Mesenchymal stem cell (in vitro differentiated cells and primary cell): ENCODE measurements around the gene OR52B2.

ENCODE experiments used
- DNase-seq: peaks from one replicate; pipeline ENCODE4 v3.0.0-alpha.2; 2013
- H2AFZ ChIP-seq: one replicate; pipeline ENCODE4 v1.6.1; 2013; ENCODE audit warnings: low read depth, mild to moderate bottlenecking, control low read depth, inconsistent platforms, low read length, moderate library complexity
- H2AK5ac ChIP-seq: 2 replicates; pipeline ENCODE4 v1.6.1; 2013; ENCODE audit warnings: low read length, moderate library complexity, mild to moderate bottlenecking, inconsistent platforms; ENCODE audit not compliant: severe bottlenecking
- H2BK120ac ChIP-seq: one replicate; pipeline ENCODE4 v1.6.1; 2013; ENCODE audit warnings: low read depth, mild to moderate bottlenecking, inconsistent platforms, low read length, moderate library complexity
- H2BK12ac ChIP-seq, 2 experiments: one replicate each; pipeline ENCODE4 v1.6.1; 2013; ENCODE audit warnings: inconsistent platforms in 2 of 2, low read length in 2 of 2, mild to moderate bottlenecking in 2 of 2, moderate library complexity in 2 of 2, control low read depth in 1 of 2
- H2BK15ac ChIP-seq: one replicate; pipeline ENCODE4 v1.6.1; 2013; ENCODE audit warnings: mild to moderate bottlenecking, low read depth, inconsistent platforms; ENCODE audit not compliant: poor library complexity, severe bottlenecking
- H2BK5ac ChIP-seq: 2 replicates; pipeline ENCODE4 v1.6.1; 2013; ENCODE audit warnings: low read depth, mild to moderate bottlenecking, low read length, control low read depth, inconsistent platforms; ENCODE audit not compliant: poor library complexity, severe bottlenecking
- H3K14ac ChIP-seq, 2 experiments: one replicate each; pipeline ENCODE4 v1.6.1; 2013; ENCODE audit warnings: inconsistent platforms in 2 of 2, low read length in 2 of 2, control low read depth in 1 of 2, mild to moderate bottlenecking in 1 of 2, moderate library complexity in 1 of 2
- H3K18ac ChIP-seq, 2 experiments: one replicate each; pipeline ENCODE4 v1.6.1; 2013; ENCODE audit warnings: inconsistent platforms in 2 of 2, low read length in 2 of 2, control low read depth in 1 of 2, low read depth in 1 of 2, mild to moderate bottlenecking in 1 of 2
- H3K23ac ChIP-seq, 2 experiments: one replicate each; pipeline ENCODE4 v1.6.1; 2013; ENCODE audit warnings: inconsistent platforms in 2 of 2, low read length in 2 of 2, mild to moderate bottlenecking in 2 of 2, moderate library complexity in 2 of 2, control low read depth in 1 of 2
- H3K27ac ChIP-seq: 2 replicates; pipeline ENCODE4 v1.5.1; 2013; ENCODE audit warnings: mild to moderate bottlenecking, moderate library complexity, low read length, control low read depth, inconsistent platforms; ENCODE audit not compliant: poor library complexity, severe bottlenecking
- H3K27me3 ChIP-seq, 2 experiments: 2 replicates each; pipeline versions ENCODE4 v1.6.1 to v1.7.0; 2013; ENCODE audit warnings: low read length in 2 of 2, mild to moderate bottlenecking in 2 of 2, moderate library complexity in 2 of 2, control low read depth in 1 of 2, inconsistent platforms in 1 of 2; ENCODE audit not compliant: control insufficient read depth in 1 of 2, insufficient read depth in 1 of 2
- H3K36me3 ChIP-seq, 2 experiments: 2 replicates each; pipeline versions ENCODE4 v1.6.1 to v1.7.0; 2013; ENCODE audit warnings: low read length in 2 of 2, control low read depth in 1 of 2, inconsistent platforms in 1 of 2, low read depth in 1 of 2, mild to moderate bottlenecking in 1 of 2; ENCODE audit not compliant: insufficient read depth in 2 of 2, control insufficient read depth in 1 of 2
- H3K4ac ChIP-seq, 2 experiments: one replicate each; pipeline ENCODE4 v1.6.1; 2013; ENCODE audit warnings: inconsistent platforms in 2 of 2, low read length in 2 of 2, mild to moderate bottlenecking in 2 of 2, moderate library complexity in 2 of 2, control low read depth in 1 of 2, low read depth in 1 of 2
- H3K4me1 ChIP-seq: 2 replicates; pipeline ENCODE4 v1.6.1; 2013; ENCODE audit warnings: low read depth, low read length, control low read depth; ENCODE audit not compliant: control insufficient read depth, insufficient read depth
- H3K4me2 ChIP-seq: 2 replicates; pipeline ENCODE4 v1.6.1; 2013; ENCODE audit warnings: low read length, mild to moderate bottlenecking, inconsistent platforms; ENCODE audit not compliant: poor library complexity, severe bottlenecking
- H3K4me3 ChIP-seq, 2 experiments: 2 replicates each; pipeline versions ENCODE4 v1.5.1 to v1.7.0; 2013; ENCODE audit warnings: low read length in 2 of 2, mild to moderate bottlenecking in 2 of 2, control low read depth in 1 of 2, low read depth in 1 of 2; ENCODE audit not compliant: insufficient read depth in 1 of 2
- H3K79me1 ChIP-seq: replicated peaks from 2 replicates; pipeline ENCODE4 v1.6.1; 2013; ENCODE audit warnings: mild to moderate bottlenecking, control low read depth, low read length, inconsistent platforms; ENCODE audit not compliant: poor library complexity, severe bottlenecking
- H3K9ac ChIP-seq: 2 replicates; pipeline ENCODE4 v1.7.0; 2013; ENCODE audit warnings: mild to moderate bottlenecking, low read length, moderate library complexity
- H3K9me3 ChIP-seq: 2 replicates; pipeline ENCODE4 v1.7.0; 2013; ENCODE audit warnings: mild to moderate bottlenecking, low read length; ENCODE audit not compliant: control insufficient read depth
- H4K8ac ChIP-seq: one replicate; pipeline ENCODE4 v1.6.1; 2013; ENCODE audit warnings: inconsistent platforms, mild to moderate bottlenecking, low read length, moderate library complexity
- H4K91ac ChIP-seq: one replicate; pipeline ENCODE4 v1.6.1; 2013; ENCODE audit warnings: mild to moderate bottlenecking, low read length, inconsistent platforms
- WGBS: methylation state at CpG from one replicate; pipeline ENCODE4 v1.1.7; 2013; ENCODE audit warnings: mixed read lengths; 5-methylcytosine and 5-hydroxymethylcytosine counted together

Gene OR52B2

DNA sequence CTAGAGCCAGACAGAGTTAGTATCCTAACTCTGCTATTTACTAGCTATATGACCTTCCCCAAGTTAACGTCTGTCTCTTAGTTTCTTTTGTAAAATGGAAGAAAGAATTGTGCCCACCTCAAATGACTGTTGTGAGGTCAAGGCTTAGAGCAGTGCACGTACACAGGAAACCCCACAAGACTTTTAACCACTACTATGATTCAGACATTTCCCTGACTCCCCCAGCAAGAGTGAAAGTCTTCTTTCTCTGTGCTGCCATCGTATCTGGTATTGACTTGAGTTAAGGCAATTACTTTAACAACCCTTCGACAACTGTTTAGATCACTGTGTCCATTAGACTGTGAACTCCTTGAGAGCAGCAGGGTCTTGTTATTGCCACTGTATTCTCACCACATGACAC, 26.3 kb upstream of the OR52B2 start:
- H3K79me1 ChIP-seq = no peaks in the 10 kb centered on the region
- H2BK5ac ChIP-seq = no peak overlapping the region
- no peak overlapping the region for H2BK12ac ChIP-seq
- H2AK5ac ChIP-seq = no peak overlapping the region
- no peaks in the 10 kb centered on the region for H3K27me3 ChIP-seq
- H3K9me3 ChIP-seq = no peaks in the 10 kb centered on the region
- no peaks in the 10 kb centered on the region for H3K4me1 ChIP-seq
- no peak overlapping the region for H3K4me2 ChIP-seq
- no peak overlapping the region for H4K91ac ChIP-seq
- H3K9ac ChIP-seq = no peak overlapping the region
- no peak overlapping the region for H3K18ac ChIP-seq
- H3K14ac ChIP-seq = no peak overlapping the region
- H3K4me3 ChIP-seq = no peak overlapping the region
- no peak overlapping the region for H3K27ac ChIP-seq
- 57% methylated on average over 3 of the region's 4 CpGs for WGBS
- H2BK120ac ChIP-seq = no peak overlapping the region
- H2BK15ac ChIP-seq = no peak overlapping the region
- DNase-seq = no peak
- no peak overlapping the region for H4K8ac ChIP-seq
- H3K23ac ChIP-seq = no peak overlapping the region
- H2AFZ ChIP-seq = no peak overlapping the region
- H3K36me3 ChIP-seq = peaks cover 0 to 4% of the 10 kb centered on the region in 2 experiments
- H3K4ac ChIP-seq = no peak overlapping the region

DNA sequence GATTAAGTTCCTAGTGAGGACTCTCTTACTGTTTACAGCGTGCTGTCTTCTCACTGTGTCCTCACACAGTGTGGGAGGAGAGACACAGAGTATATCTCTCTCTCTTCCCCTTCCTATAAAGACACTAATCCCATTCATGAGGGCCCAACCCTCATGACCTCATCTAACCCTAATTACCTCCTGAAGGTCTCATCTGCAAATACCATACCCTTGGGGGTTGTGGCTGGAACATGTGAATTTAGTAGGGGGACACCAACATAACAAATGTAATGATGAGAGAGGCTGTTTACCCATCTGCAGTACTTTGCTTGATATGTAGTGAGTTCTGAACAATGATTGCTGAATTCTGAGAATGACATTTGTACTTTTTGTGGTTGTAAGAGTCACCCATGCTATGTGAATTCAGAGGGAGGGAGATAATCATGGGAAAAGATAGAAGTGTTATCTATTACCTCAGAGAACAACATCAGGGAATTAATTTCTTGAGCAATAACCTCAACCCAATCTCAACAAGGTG, 24.0 kb upstream of the OR52B2 start:
- Histone ChIP-seq H3K9ac (no peak overlapping the region), H3K27me3 (no peaks in the 10 kb centered on the region), H2AK5ac (no peak overlapping the region), H4K91ac (no peak overlapping the region), H3K79me1 (no peaks in the 10 kb centered on the region), H3K4me2 (no peak overlapping the region), H3K14ac (no peak overlapping the region), H3K27ac (no peak overlapping the region), H2BK15ac (no peak overlapping the region), H2BK120ac (no peak overlapping the region), H3K4ac (no peak overlapping the region), H4K8ac (no peak overlapping the region), H2AFZ (no peak overlapping the region), H2BK5ac (no peak overlapping the region), H3K9me3 (no peaks in the 10 kb centered on the region), H3K36me3 (no peaks in the 10 kb centered on the region), H3K4me3 (no peak overlapping the region), H2BK12ac (no peak overlapping the region), H3K4me1 (no peaks in the 10 kb centered on the region), H3K18ac (no peak overlapping the region), H3K23ac (no peak overlapping the region)
- DNase-seq = no peak
- 27% methylated on average over 1 of the region's 1 CpG for WGBS

GRCh38 chr11:6191742-6192141, 21.6 kb upstream of the OR52B2 start:
- no peak for DNase-seq
- Histone ChIP-seq H3K18ac (no peak overlapping the region), H4K8ac (no peak overlapping the region), H3K9ac (no peak overlapping the region), H3K79me1 (no peaks in the 10 kb centered on the region), H3K4ac (no peak overlapping the region), H2BK15ac (no peak overlapping the region), H4K91ac (no peak overlapping the region), H3K27ac (no peak overlapping the region), H2AK5ac (no peak overlapping the region), H3K27me3 (no peaks in the 10 kb centered on the region), H3K36me3 (no peaks in the 10 kb centered on the region), H2BK12ac (no peak overlapping the region), H3K4me1 (no peaks in the 10 kb centered on the region), H2BK5ac (no peak overlapping the region), H3K9me3 (no peaks in the 10 kb centered on the region), H3K23ac (no peak overlapping the region), H3K4me2 (no peak overlapping the region), H3K4me3 (no peak overlapping the region), H2BK120ac (no peak overlapping the region), H2AFZ (no peak overlapping the region), H3K14ac (no peak overlapping the region)

GRCh38 chr11:6175440-6175839, 5.3 kb upstream of the OR52B2 start:
- Histone ChIP-seq H3K27me3 (peaks cover 4 to 7% of the 10 kb centered on the region in 2 experiments), H3K4me2 (no peak overlapping the region), H4K8ac (no peak overlapping the region), H3K4ac (no peak overlapping the region), H3K9ac (no peak overlapping the region), H3K79me1 (no peaks in the 10 kb centered on the region), H3K9me3 (no peaks in the 10 kb centered on the region), H2AFZ (no peak overlapping the region), H3K4me1 (no peaks in the 10 kb centered on the region), H2BK15ac (no peak overlapping the region), H3K14ac (no peak overlapping the region), H3K18ac (no peak overlapping the region), H2BK5ac (no peak overlapping the region), H2BK12ac (no peak overlapping the region), H2AK5ac (no peak overlapping the region), H3K4me3 (no peak overlapping the region), H3K27ac (no peak overlapping the region), H3K36me3 (no peaks in the 10 kb centered on the region), H4K91ac (no peak overlapping the region), H3K23ac (no peak overlapping the region), H2BK120ac (no peak overlapping the region)
- WGBS = 38% methylated on average over 2 of the region's 2 CpGs
- no peak for DNase-seq
